Stimulated activated effector memory CD8-positive, alpha-beta T cell treated with anti-CD3 and anti-CD28 coated beads, Interleukin-12 subunit alpha, Interleukin-12 subunit beta, amount 100 ng/mL, for 72 hours (primary cell): ENCODE measurements around the gene VSIG8.

Experiments used
- ATAC-seq: fragments of 150-1000 bp; cut with Tn5 transposase; 2 replicates; pipeline ENCODE4 v1.10.0; 2021
- DNase-seq, 2 donors: peaks; one replicate each; pipeline ENCODE4 v3.0.0; 2021 to 2022; ENCODE audit warnings: low spot score in 2 of 2
- H3K27ac Mint-ChIP-seq: one replicate; pipeline ENCODE4 v1.8.0; 2022; ENCODE audit warnings: mild to moderate bottlenecking, mixed read lengths
- H3K36me3 Mint-ChIP-seq: one replicate; pipeline ENCODE4 v1.8.0; 2022; ENCODE audit warnings: mild to moderate bottlenecking, mixed read lengths
- H3K4me1 Mint-ChIP-seq: one replicate; pipeline ENCODE4 v1.8.0; 2022; ENCODE audit warnings: mixed read lengths
- H3K4me3 Mint-ChIP-seq: one replicate; pipeline ENCODE4 v1.8.0; 2022; ENCODE audit warnings: mild to moderate bottlenecking, mixed read lengths
- H3K9me3 Mint-ChIP-seq: one replicate; pipeline ENCODE4 v1.8.0; 2022; ENCODE audit warnings: mixed read lengths

The VSIG8 gene

DNA sequence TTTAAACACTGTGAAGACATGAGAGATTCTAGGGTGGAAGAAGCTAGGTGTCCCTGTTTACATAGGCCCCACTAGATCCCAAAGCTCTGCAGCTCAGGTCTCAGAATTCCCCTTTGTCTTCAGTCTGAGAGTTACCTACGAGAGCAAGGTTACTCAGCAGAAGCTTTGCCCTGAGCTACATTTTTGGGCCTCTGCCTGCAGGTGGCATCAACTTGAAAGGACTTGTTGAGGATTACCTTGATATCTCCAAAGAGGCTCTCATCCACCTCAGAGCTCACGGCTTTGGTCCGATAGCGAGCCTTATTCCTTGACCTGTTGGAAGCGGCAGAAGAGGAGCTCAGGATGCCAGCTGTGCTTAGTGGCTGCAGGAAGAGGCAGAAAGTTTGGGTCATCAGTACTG lies 30.5 kb upstream of the VSIG8 start:
- Mint-ChIP-seq H3K27ac (peak overlapping the region; percentile 35), H3K36me3 (peaks cover 4% of the 10 kb centered on the region), H3K4me3 (no peak overlapping the region), H3K9me3 (no peaks in the 10 kb centered on the region), H3K4me1 (peaks cover 23% of the 10 kb centered on the region)
- no peak for ATAC-seq
- no peak for DNase-seq

- Mint-ChIP-seq H3K4me1 (peaks cover 23% of the 10 kb centered on the region), H3K9me3 (no peaks in the 10 kb centered on the region), H3K4me3 (no peak overlapping the region), H3K36me3 (peaks cover 4% of the 10 kb centered on the region), H3K27ac (no peak overlapping the region)
- DNase-seq (peak; percentile 70 to 86), ATAC-seq (peak; percentile 93)
Observed at GRCh38 chr1:159891275-159892157, 29.1 kb upstream of the VSIG8 start.

DNA sequence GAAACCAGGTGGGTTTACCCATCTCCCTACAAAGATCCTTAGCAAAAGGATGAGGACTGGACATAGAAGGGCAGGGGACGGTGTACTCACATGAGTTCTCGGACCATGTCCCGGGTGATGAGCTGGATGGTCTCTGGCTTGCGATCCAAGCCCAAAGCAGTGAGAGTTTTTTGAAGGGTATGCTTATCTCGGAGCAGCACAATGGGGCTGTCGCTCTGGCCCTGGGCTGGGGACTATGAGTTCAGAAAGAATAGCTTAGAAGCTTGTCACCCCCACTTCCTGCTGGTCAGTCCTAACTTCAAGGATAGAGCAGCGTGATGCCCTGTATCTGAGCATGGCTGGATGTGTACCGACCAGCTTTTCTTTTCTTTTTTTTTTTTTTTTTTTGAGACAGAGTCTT lies 27.9 kb upstream of the VSIG8 start:
- no peaks in the 10 kb centered on the region for H3K9me3 Mint-ChIP-seq
- H3K4me3 Mint-ChIP-seq = no peak overlapping the region
- H3K4me1 Mint-ChIP-seq = peaks cover 18% of the 10 kb centered on the region
- peaks cover 4% of the 10 kb centered on the region for H3K36me3 Mint-ChIP-seq
- DNase-seq (no peak), ATAC-seq (no peak)
- H3K27ac Mint-ChIP-seq = peak overlapping the region; percentile 33

GRCh38 chr1:159889821-159890252 lies 27.4 kb upstream of the VSIG8 start:
- Mint-ChIP-seq H3K36me3 (peaks cover 4% of the 10 kb centered on the region), H3K27ac (peak overlapping the region; percentile 33), H3K4me1 (peaks cover 18% of the 10 kb centered on the region), H3K9me3 (no peaks in the 10 kb centered on the region), H3K4me3 (no peak overlapping the region)
- ATAC-seq = peak; percentile 78
- no peak for DNase-seq

- no peaks in the 10 kb centered on the region for H3K9me3 Mint-ChIP-seq
- DNase-seq = no peak
- ATAC-seq = no peak
- H3K4me1 Mint-ChIP-seq = peaks cover 18% of the 10 kb centered on the region
- peaks cover 4% of the 10 kb centered on the region for H3K36me3 Mint-ChIP-seq
- peak overlapping the region; percentile 33 for H3K27ac Mint-ChIP-seq
- no peak overlapping the region for H3K4me3 Mint-ChIP-seq
Observed at GRCh38 chr1:159889202-159889601, 26.7 kb upstream of the VSIG8 start.

- no peak for ATAC-seq
- H3K27ac Mint-ChIP-seq = no peak overlapping the region
Observed at GRCh38 chr1:159884296-159884695, 21.8 kb upstream of the VSIG8 start.

DNA sequence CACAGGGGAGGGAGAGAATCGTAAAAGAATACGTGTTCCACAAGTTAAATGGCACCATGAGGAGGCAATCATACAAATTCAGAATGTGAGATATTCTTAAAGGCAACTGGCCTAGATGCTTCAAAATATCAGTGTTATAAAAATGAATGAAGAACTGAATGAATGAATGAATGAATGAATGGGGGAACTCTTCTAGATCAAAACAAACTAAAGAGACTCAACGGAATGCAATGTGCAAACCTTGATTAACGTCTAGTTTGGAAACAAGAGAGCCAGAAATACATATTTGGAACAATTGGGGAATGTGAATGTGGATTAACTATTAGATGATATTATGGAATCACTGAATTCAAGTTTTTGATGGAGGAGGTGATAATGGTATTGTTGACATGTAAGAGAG lies 20.7 kb upstream of the VSIG8 start:
- Mint-ChIP-seq H3K27ac (no peak overlapping the region), H3K36me3 (no peaks in the 10 kb centered on the region), H3K4me3 (no peak overlapping the region), H3K9me3 (no peaks in the 10 kb centered on the region), H3K4me1 (no peaks in the 10 kb centered on the region)
- no peak for ATAC-seq
- no peak for DNase-seq

More at GRCh38 chr1:159884296-159884695, 21.8 kb upstream of the VSIG8 start:
- peaks cover under 1% of the 10 kb centered on the region for H3K4me1 Mint-ChIP-seq
- no peaks in the 10 kb centered on the region for H3K9me3 Mint-ChIP-seq
- H3K36me3 Mint-ChIP-seq = no peaks in the 10 kb centered on the region
- no peak overlapping the region for H3K4me3 Mint-ChIP-seq
- DNase-seq = no peak

DNA sequence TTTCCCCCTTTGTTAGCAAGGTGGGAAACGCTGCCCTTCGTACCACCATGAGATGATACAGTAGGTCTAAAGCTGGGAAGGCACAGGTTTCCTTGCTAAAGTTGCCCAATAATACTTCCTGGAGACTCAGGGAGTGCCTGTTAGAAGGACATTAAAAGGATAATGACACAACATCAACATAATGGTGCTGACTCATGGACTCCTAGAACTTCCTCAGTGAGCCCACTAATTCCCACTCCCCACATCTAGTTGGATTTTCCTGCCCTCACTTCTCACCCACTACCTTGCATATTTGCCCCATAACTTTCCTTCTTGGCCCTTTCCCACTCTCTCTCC lies 20.0 kb upstream of the VSIG8 start:
- Mint-ChIP-seq H3K36me3 (no peaks in the 10 kb centered on the region), H3K27ac (no peak overlapping the region), H3K4me3 (no peak overlapping the region), H3K4me1 (no peaks in the 10 kb centered on the region), H3K9me3 (no peaks in the 10 kb centered on the region)
- DNase-seq (no peak), ATAC-seq (no peak)

DNA sequence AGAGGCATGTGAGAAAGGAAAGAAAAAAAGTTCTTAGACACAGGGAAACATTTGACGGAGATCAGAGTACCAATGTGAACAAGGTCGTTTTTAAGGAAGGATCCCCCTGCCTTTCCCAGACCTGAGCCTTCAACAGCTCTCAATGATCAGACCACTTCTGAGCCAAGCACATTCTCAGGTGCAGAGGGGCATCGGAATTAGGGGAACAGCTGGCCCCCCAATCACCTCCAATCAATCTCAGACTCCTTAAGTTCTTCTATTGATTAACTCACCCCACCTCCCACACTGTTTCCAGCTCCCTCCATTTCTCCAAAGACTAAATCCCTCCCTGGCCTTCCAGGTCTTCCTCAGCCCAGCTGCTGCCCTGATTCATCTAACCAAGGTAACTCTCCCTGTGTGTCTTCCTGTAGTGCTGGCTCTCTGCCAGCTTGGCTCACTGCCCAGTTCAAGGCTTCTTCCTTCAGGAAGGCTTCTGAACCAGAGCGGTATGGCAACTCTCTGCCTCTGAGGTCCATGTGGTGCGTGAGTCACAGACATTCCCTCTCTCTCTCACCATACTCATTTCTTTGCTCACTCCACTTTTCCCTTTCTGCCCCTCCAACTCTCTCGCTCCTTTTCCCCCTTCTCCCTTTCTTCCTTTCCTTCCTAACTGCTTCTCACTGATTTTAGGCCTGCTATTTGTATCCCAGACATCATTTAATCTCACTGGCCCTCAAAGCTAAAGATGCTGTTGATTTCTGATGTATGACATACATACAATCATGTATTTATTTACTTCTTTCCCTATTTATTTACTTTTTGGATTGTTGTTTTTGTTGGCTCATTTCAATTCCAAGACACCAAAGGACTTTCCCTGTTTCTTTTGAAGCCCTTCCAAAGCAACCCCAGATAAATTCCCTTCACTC lies 19.4 kb upstream of the VSIG8 start:
- Mint-ChIP-seq H3K36me3 (no peaks in the 10 kb centered on the region), H3K4me1 (no peaks in the 10 kb centered on the region), H3K27ac (no peak overlapping the region), H3K4me3 (no peak overlapping the region), H3K9me3 (no peaks in the 10 kb centered on the region)
- ATAC-seq = no peak
- no peak for DNase-seq

DNA sequence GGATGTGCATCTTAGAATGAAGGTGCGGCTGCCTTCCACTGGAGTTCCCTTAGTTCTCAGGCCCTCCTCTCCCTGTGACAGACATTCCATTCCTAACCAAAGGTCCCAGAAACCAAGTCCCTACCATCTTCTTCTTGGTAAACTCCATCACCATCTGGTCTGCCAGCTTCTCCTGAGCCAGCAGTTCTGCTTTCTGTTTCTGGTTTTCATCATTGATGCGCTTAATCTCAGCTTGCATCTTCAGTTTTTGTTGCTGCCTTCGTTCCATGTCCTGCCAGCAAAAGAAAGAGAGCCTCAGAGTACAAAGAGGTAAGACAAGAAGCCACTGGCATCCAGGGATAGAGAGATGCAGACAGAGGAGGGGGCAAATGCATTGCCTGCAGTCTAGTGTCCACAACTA lies 18.0 kb upstream of the VSIG8 start:
- Mint-ChIP-seq H3K36me3 (no peaks in the 10 kb centered on the region), H3K4me3 (no peak overlapping the region), H3K27ac (no peak overlapping the region), H3K4me1 (no peaks in the 10 kb centered on the region), H3K9me3 (no peaks in the 10 kb centered on the region)
- no peak for ATAC-seq
- DNase-seq = no peak

DNA sequence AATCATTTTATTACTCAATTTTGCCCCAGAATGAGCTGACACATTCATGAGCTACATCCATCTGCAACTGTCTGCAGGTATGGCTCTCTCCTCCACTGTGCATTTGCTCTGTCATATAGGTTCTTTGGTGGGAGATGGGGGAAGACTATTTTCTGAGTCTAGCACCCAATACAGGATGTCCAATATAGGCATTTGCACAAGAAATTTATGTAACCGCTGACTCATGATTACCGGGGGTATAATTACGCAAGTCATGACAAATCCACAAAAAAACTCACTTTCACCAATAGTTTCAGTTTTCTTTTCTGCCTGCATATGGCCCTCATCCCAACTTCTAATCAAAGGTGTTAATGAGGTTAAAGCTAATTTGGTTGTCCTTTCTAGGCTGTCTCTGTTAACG lies 17.5 kb upstream of the VSIG8 start:
- Mint-ChIP-seq H3K36me3 (no peaks in the 10 kb centered on the region), H3K4me3 (no peak overlapping the region), H3K27ac (no peak overlapping the region), H3K4me1 (no peaks in the 10 kb centered on the region), H3K9me3 (no peaks in the 10 kb centered on the region)
- DNase-seq = no peak
- no peak for ATAC-seq

GRCh38 chr1:159879136-159879535 lies 16.7 kb upstream of the VSIG8 start:
- no peaks in the 10 kb centered on the region for H3K4me1 Mint-ChIP-seq
- no peak for DNase-seq
- H3K36me3 Mint-ChIP-seq = no peaks in the 10 kb centered on the region
- no peaks in the 10 kb centered on the region for H3K9me3 Mint-ChIP-seq
- H3K4me3 Mint-ChIP-seq = no peak overlapping the region
- no peak overlapping the region for H3K27ac Mint-ChIP-seq
- ATAC-seq = no peak

DNA sequence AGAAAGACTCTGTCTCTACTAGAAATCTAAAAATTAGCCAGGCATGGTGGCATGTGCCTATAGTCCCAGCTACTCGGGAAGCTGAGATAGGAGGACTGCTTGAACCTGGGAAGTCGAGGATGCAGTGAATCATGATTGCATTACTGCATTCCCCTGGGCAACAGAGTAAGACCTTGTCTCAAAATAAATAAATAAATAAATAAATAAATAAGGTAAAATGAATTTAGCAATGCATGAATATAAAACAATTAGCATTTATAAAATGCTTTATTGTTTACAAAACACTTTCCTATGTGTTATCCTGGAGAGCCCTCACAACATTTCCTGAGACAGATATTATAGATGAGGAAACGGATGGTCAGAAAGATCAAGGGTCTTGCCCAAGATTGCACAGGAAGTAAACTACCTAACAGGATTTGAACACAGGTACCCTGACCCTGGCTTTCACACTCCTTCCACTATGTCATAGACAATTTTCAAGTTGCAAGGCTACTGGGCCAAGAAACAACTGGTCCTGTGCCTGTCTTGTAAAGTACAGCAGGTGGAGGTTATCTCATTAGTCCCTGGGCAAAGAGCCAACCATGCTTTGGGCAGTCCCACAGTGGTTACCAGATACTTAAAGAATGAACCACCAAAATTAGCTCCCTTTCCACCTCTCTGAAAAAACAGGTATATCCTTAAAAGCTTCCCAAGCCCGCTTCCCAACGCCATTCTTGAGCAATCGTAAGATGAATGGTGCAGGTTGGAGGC lies 15.4 kb upstream of the VSIG8 start:
- DNase-seq (no peak), ATAC-seq (no peak)
- no peaks in the 10 kb centered on the region for H3K4me1 Mint-ChIP-seq
- no peak overlapping the region for H3K4me3 Mint-ChIP-seq
- H3K9me3 Mint-ChIP-seq = no peaks in the 10 kb centered on the region
- H3K27ac Mint-ChIP-seq = no peak overlapping the region
- H3K36me3 Mint-ChIP-seq = peaks cover 4% of the 10 kb centered on the region

- Mint-ChIP-seq H3K4me1 (peaks cover 13% of the 10 kb centered on the region), H3K9me3 (no peaks in the 10 kb centered on the region), H3K27ac (no peak overlapping the region), H3K4me3 (no peak overlapping the region), H3K36me3 (peaks cover 6% of the 10 kb centered on the region)
- DNase-seq (no peak), ATAC-seq (no peak)
Observed at GRCh38 chr1:159873530-159874143, 11.2 kb upstream of the VSIG8 start.

GRCh38 chr1:159872891-159873290 lies 10.4 kb upstream of the VSIG8 start:
- peaks cover 6% of the 10 kb centered on the region for H3K36me3 Mint-ChIP-seq
- no peak overlapping the region for H3K4me3 Mint-ChIP-seq
- ATAC-seq = no peak

More at GRCh38 chr1:159872891-159873290, 10.4 kb upstream of the VSIG8 start:
- no peak for DNase-seq
- H3K27ac Mint-ChIP-seq = no peak overlapping the region
- no peaks in the 10 kb centered on the region for H3K9me3 Mint-ChIP-seq
- H3K4me1 Mint-ChIP-seq = peaks cover 13% of the 10 kb centered on the region
